Measurements from ENCODE around the gene SRGAP1.
"Not testable (repeated sequence)": the region's sequence is repeated elsewhere in the genome, so short reads cannot be mapped to it uniquely, and the experiment has no call there.

The SRGAP1 gene

DNA sequence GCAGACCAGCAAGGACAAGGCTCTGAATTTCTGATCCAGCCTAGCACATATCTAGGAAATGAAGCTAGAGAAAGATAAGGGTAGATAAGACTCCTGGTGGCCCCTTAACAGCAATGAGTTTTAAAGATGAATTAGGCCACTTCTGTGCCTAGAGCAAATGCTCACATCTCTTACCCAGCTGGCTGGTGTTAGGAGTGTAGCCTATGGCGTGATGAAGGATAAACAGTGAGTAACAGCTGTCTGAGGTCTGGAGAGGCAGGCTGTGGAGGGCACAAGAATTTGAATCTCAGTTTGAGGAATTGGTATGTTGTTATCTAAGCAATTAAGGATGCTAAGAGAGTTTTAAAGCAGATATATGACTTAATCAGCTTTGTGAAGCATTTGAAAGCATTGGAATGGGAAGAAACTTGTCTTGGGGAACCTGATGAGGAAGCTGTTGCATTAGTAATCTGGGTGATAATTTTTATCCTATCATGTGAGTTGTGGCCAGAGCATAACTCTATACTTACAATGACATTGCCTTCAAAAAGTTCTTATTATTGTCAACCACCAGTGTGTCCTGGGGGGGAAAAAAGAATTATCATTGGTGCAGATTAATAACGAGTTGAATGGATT, 161.8 kb downstream of the SRGAP1 start:
- no peaks in the 10 kb centered on the region for H3K36me3 Mint-ChIP-seq
- no peaks in the 10 kb centered on the region for H3K27me3 Mint-ChIP-seq
- no peaks in the 10 kb centered on the region for H3K4me1 Mint-ChIP-seq
- peaks cover 1 to 4% of the 10 kb centered on the region in 2 donors for H3K9me3 Mint-ChIP-seq
- no peak overlapping the region for H3K4me3 Mint-ChIP-seq
- no peak overlapping the region for H3K27ac Mint-ChIP-seq
- no peak for DNase-seq
- no peak for ATAC-seq (replicated peaks)

DNA sequence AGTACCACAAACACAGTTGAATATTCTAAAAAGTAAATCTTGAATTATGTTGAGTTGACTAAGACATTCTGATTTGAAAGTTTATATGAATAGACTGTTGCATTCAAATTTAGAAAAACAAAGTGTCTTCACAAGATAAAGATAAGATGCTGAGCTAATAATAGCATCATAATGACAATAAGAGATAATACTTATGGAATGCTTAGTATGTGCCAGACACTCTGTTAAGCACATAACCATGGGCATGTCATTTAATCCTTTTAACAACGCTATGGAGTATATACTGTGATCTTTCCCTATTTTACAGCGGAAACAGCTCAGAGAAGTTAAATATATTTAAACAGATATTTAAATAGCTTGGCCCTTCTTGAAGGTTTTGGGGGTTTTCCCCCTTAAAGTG, 163.4 kb downstream of the SRGAP1 start:
- no peak overlapping the region for H3K27ac Mint-ChIP-seq

DNA sequence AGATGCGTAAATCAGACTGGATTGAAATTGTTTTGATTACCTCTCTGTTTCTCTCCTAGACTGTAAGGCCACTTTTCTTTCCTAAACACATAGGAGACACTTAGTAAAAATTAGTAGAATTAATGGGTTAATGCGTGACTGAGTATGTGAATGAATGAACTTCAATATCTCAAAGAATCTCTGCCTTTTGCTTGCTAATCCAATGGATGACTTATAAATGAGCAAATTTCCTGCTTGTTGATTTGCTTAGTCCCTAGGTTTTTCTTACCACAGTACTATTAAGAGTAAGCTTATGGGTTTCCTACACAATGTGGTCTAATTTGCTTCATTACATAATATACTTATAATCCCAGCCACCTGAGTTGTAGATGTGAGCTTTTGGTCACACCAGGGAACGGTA, 164.1 kb downstream of the SRGAP1 start:
- no peaks in the 10 kb centered on the region for H3K27me3 Mint-ChIP-seq
- DNase-seq (no peak), ATAC-seq (replicated peaks) (no peak)
- no peak overlapping the region for H3K4me3 Mint-ChIP-seq
- no peaks in the 10 kb centered on the region for H3K36me3 Mint-ChIP-seq
- H3K27ac Mint-ChIP-seq = no peak overlapping the region
- H3K4me1 Mint-ChIP-seq = no peaks in the 10 kb centered on the region
- no peaks in the 10 kb centered on the region for H3K9me3 Mint-ChIP-seq

More for the DNA sequence above, 163.4 kb downstream of the SRGAP1 start:
- DNase-seq = no peak
- Mint-ChIP-seq H3K9me3 (peaks cover 0 to under 1% of the 10 kb centered on the region in 2 donors), H3K27me3 (no peaks in the 10 kb centered on the region), H3K4me1 (no peaks in the 10 kb centered on the region), H3K36me3 (no peaks in the 10 kb centered on the region), H3K4me3 (no peak overlapping the region)
- ATAC-seq (replicated peaks) = no peak

DNA sequence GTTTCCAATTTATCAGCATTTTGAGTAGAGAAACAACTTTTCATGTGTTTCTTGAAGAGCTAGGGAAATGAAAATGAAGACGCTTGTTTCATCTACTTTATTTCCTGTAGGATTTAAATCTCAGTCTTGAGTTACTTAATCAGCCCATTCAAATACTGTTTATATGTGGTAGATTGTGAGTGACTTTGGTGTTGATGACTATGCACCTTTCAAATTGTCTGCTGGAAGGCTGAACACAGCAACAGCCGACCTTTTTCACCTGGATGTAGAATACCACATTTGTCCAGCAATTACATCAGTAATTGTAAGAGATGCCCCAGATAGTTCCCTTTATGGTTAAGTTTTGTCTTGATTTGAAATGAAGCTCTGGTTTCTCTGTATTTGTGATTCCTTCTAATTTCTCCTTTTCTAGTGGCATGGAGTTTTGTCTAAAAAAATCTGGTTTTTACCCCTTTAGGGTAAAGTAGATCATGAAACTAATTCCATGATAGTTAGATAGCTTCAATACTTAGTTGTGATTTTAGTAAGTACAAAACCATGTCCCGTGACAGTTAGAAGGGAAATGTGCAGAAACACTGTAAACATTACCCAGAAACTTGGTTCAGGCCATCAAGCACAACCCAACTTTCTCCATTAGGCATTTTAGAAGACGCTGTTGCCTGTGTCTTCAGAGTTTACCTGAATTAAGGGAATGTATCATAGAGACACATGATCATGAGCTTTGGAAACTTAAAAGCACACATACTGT, 165.0 kb downstream of the SRGAP1 start:
- Mint-ChIP-seq H3K4me1 (no peaks in the 10 kb centered on the region), H3K27ac (no peak overlapping the region), H3K27me3 (no peaks in the 10 kb centered on the region), H3K9me3 (no peaks in the 10 kb centered on the region), H3K4me3 (no peak overlapping the region), H3K36me3 (no peaks in the 10 kb centered on the region)
- DNase-seq (no peak), ATAC-seq (replicated peaks) (no peak)

DNA sequence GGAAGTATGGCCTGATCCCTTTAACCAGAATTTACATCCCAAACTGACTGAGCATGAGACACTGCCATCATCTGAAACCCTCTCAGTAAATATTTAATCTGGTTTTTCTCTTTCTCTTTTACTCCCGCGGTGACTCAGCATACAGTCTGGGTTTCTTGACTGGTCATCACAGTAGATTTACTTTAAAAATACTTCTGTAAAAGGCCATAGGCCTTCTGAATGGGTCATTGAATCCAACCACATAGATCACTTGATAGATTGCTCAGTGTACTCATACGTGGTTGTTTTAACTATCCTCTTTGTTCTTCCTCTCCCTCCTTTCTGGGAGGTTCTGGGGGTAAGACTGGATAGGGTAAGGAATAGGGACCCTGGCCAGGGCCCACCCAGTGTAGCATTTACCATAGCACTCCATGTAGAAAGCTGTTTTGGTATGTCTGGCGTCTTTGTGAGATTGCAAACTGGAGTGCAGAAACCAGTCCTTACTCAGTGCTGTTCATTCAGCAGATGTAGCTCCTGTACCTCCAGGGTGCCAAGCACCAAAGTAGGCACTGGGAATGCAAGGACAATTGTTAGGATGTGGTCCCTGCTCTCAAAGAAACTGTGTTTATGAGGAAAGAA, 165.7 kb downstream of the SRGAP1 start:
- H3K4me3 Mint-ChIP-seq = no peak overlapping the region
- ATAC-seq (replicated peaks) (peak; percentile 27 to 41), DNase-seq (no peak)
- H3K27ac Mint-ChIP-seq = no peak overlapping the region
- H3K36me3 Mint-ChIP-seq = no peaks in the 10 kb centered on the region
- H3K27me3 Mint-ChIP-seq = no peaks in the 10 kb centered on the region
- H3K9me3 Mint-ChIP-seq = no peaks in the 10 kb centered on the region
- no peaks in the 10 kb centered on the region for H3K4me1 Mint-ChIP-seq

DNA sequence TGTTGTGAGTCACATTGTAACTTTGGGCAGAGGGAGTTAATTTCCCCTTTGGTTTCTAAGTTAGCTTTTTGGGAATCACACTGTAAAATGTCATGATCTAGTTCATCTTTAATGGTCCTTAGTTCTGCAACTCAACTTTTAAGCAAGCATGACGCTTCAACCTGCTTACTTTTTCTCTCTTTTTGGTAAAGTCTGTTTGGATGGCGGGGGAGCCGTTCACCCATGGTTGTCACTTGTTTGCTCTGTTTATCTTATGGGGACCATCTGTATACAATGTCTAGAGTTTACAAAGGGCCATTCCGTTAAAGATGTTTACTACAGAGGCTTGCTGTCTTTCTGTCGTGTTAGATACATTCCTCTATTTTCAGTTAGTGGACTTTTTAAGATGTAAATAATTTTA, 172.0 kb downstream of the SRGAP1 start:
- Mint-ChIP-seq H3K36me3 (no peaks in the 10 kb centered on the region), H3K27ac (no peak overlapping the region), H3K9me3 (no peaks in the 10 kb centered on the region), H3K4me1 (no peaks in the 10 kb centered on the region), H3K27me3 (no peaks in the 10 kb centered on the region), H3K4me3 (no peak overlapping the region)
- DNase-seq (no peak), ATAC-seq (replicated peaks) (no peak)

DNA sequence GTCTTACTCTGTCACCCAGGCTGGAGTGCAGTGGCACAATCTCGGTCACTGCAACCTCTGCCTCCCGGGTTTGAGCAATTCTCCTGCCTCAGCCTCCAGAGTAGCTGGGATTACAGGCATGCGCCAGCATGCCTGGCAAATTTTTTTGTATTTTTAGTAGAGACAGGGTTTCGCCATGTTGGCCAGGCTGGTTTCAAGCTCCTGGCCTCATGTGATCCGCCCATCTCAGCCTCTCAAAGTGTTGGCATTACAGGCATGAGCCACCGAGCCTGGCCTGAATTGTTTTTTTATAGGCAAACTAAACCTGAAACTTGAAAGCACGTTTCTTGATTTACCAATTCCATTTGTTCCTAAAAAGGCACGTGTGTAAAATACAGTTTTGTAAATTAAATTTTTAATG, 173.6 kb downstream of the SRGAP1 start:
- DNase-seq; H3K27me3 Mint-ChIP-seq; H3K4me3 Mint-ChIP-seq; H3K27ac Mint-ChIP-seq; H3K4me1 Mint-ChIP-seq; H3K9me3 Mint-ChIP-seq; H3K36me3 Mint-ChIP-seq; ATAC-seq (replicated peaks): not testable (repeated sequence)

DNA sequence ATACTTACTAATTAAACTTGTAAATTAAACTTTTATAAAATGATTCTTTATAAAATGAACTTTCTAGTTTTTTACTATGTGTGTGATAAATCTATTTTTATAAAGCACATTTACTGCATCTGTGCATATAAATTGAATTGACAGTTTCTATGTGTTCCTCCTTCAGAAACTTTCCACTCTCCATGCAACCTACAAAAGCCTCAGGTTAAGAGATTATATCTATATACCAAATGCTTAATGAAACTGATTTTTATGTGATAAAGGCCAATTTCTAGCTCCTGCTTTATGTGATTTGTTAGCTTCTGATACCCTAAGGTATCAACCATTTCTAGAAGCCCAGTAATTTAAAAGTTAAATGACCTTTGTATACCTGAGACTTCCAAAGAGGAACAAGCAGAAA, 174.0 kb downstream of the SRGAP1 start:
- Mint-ChIP-seq H3K4me3 (no peak overlapping the region), H3K4me1 (no peaks in the 10 kb centered on the region), H3K36me3 (no peaks in the 10 kb centered on the region), H3K27me3 (no peaks in the 10 kb centered on the region), H3K27ac (no peak overlapping the region), H3K9me3 (no peaks in the 10 kb centered on the region)
- ATAC-seq (replicated peaks) (no peak), DNase-seq (no peak)

DNA sequence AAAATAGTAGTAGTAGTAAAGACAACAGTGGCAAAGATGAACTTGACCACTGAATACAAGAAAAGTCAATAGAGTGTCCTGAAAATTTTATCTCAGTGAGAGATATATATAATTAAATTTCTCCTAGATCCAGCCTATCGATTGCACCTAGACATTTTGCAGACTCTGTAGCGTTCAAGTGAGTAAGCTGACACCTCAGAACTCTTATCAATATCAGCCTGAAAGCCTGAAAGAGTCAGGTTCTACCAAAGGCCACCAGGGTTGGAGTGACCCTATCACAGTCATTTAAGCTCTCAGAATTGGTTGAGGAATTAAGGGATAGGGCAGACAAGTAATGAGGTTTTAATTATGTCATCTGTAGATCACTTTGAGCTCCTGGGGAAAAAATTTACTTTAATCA, 174.6 kb downstream of the SRGAP1 start:
- Mint-ChIP-seq H3K27me3 (no peaks in the 10 kb centered on the region), H3K9me3 (no peaks in the 10 kb centered on the region), H3K27ac (no peak overlapping the region), H3K4me3 (no peak overlapping the region), H3K4me1 (no peaks in the 10 kb centered on the region), H3K36me3 (no peaks in the 10 kb centered on the region)
- DNase-seq = no peak
- ATAC-seq (replicated peaks) = no peak

DNA sequence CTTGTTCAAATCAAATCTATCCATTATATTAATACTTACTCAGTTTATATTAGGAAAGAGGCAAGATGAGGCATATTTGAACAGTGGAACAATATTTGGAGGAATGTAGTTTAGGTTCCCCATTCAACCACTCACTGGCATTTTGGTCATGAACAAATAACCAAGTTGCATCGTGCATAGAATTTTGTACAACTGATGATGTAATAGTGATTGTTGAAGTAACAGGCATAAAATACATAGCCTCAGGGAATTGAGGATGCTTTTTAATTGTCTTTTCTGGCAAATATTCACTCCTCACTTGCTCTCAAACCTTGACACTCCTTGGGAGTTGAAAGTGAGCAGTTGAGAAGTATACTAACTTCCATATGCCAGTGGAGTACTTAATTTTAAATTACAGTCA, 175.2 kb downstream of the SRGAP1 start:
- no peaks in the 10 kb centered on the region for H3K4me1 Mint-ChIP-seq
- H3K27me3 Mint-ChIP-seq = no peaks in the 10 kb centered on the region
- no peak overlapping the region for H3K27ac Mint-ChIP-seq
- no peak for DNase-seq
- H3K9me3 Mint-ChIP-seq = no peaks in the 10 kb centered on the region
- no peak overlapping the region for H3K4me3 Mint-ChIP-seq
- H3K36me3 Mint-ChIP-seq = no peaks in the 10 kb centered on the region
- ATAC-seq (replicated peaks) = no peak

DNA sequence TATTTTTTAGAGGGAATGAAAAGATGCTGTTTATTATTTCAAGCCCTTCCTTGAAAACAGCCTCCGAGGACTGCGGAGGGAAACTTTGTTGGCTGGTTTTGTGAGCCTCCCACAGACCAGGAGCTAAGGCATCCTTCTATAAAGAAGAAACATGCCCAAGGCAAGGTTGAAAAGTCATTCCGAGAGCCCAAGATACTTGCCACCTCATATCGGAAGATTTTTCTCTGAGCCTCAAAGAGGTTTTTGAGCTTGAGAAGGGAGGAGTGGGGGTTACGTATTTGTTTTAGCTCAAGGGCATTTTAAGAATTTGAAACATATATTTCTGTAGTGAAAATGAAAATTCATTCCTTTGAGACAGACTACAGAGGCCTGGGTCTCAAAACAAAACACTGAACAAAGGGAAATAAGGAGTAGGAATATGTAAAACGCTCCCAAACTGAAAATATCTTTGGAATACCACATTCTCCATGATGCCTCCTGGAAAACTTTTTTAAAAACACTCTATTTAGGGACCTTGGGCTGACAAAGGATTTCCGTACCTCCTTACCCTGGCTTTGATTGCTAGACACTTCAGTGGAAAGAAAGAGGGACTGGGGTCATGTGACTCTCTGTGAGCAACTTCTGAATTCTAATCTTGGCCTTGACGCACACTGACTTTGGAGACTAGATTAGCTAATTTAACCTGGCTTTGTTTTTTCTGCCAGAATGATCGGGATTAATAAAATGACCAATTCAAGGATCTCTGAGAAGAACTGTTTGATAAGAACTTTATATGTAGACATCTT, 180.9 kb downstream of the SRGAP1 start:
- Mint-ChIP-seq H3K9me3 (no peaks in the 10 kb centered on the region), H3K27ac (no peak overlapping the region), H3K27me3 (peaks cover 0 to 4% of the 10 kb centered on the region in 2 donors), H3K4me1 (no peaks in the 10 kb centered on the region), H3K4me3 (no peak overlapping the region), H3K36me3 (no peaks in the 10 kb centered on the region)
- DNase-seq (no peak), ATAC-seq (replicated peaks) (no peak)

DNA sequence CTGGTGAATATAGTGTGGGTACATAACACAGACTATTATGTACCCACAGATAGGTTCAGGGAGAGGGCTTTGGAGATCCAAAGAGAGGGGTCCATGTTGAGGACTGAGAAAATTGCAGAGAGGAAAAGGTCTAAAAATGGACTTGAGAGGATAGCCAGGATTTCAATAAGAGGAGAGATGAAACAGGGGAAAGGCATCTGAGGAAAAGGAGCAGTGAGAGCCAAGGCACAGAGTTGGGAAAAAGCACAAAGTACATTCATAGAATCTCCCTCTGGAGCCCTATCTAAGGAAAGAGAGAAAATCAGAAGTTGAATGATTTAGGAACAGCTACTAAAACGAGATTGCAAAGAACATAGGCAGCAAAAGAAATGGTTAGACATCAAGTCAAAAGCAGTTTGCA, 182.8 kb downstream of the SRGAP1 start:
- Mint-ChIP-seq H3K9me3 (no peaks in the 10 kb centered on the region), H3K36me3 (no peaks in the 10 kb centered on the region), H3K4me1 (no peaks in the 10 kb centered on the region), H3K27me3 (peaks cover 0 to 4% of the 10 kb centered on the region in 2 donors), H3K27ac (no peak overlapping the region), H3K4me3 (no peak overlapping the region)
- no peak for DNase-seq
- ATAC-seq (replicated peaks) = no peak

DNA sequence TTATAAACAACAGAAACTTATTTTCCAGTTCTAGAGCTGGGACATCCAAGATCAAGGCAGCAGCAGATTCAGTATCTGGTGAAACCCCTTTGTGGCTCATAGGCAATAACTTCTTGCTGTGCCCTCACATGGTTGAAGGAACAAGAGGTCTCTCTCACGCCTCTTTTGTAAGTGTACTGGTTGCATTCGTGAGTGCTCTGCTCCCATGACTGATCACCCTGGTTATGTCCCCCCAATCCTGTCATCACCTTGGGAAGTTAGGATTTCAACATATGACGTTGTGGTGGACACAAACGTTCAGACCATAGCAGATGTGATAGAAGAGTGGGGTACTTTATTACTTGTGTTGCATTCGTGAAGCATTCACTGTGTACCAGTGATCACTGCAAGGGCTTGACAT, 184.0 kb downstream of the SRGAP1 start:
- Mint-ChIP-seq H3K36me3 (no peaks in the 10 kb centered on the region), H3K27ac (no peak overlapping the region), H3K4me3 (no peak overlapping the region), H3K4me1 (no peaks in the 10 kb centered on the region), H3K9me3 (no peaks in the 10 kb centered on the region), H3K27me3 (peaks cover 0 to 4% of the 10 kb centered on the region in 2 donors)
- ATAC-seq (replicated peaks) = no peak
- no peak for DNase-seq

DNA sequence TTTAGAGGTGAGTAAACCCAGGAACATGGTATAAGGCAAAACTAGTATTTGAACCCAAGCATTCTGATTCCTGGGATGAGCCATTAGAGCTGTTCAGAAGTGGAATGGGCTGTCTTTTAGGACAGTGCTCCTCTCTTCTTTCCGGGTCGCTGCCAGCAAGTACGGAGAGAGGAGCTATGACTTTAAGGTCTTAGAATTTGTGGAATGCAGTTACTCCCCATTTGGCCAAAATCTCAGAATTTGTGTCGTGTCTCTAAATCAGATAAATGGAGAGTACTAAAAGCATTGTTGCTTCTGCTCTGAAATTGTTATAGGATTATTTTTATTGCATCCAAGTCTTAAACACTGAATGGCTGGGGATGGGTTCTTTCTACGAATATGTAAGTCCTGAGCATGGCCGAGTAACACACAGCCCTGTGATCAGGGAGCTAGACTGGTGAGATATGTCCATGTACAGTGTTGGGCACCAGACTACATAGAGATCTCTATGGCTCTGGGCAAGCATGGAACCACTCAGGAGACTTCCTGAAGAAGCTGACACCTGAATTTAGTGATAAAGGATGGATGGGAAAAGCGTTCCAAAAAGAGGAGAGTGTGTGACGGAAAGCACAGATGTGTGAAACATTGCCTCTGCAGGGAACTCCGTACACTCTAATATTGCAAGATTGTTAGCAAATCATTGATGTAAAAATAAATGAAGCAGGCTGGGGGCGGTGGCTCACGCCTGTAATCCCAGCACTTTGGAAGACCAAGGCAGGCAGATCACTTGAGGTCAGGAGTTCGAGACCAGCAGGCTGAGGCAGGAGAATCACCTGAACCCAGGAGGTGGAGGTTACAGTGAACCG, 184.7 kb downstream of the SRGAP1 start:
- peaks cover 0 to 4% of the 10 kb centered on the region in 2 donors for H3K27me3 Mint-ChIP-seq
- no peaks in the 10 kb centered on the region for H3K36me3 Mint-ChIP-seq
- no peak for DNase-seq
- no peaks in the 10 kb centered on the region for H3K4me1 Mint-ChIP-seq
- H3K9me3 Mint-ChIP-seq = no peaks in the 10 kb centered on the region
- ATAC-seq (replicated peaks) = no peak
- no peak overlapping the region for H3K27ac Mint-ChIP-seq
- H3K4me3 Mint-ChIP-seq = no peak overlapping the region
